ENCODE results near the gene PPP1R15A.

GRCh38 chr19:48897181-48897580, 25.0 kb downstream of the PPP1R15A start:
- TF ChIP-seq POLR2A (IDR thresholded peaks at IDR 0.05; ENCODE audit: low read depth, low read length) (no peak), SPI1 (IDR thresholded peaks at IDR 0.05; ENCODE audit: low read depth, low read length) (no peak), POLR2AphosphoS5 (IDR thresholded peaks at IDR 0.05; ENCODE audit: low read depth, low read length) (no peak), TAF1 (IDR thresholded peaks at IDR 0.05; ENCODE audit: low read depth, low read length) (no peak), PAX5 (IDR thresholded peaks at IDR 0.05; ENCODE audit: insufficient read depth, low read length, severe bottlenecking) (no peak), POU2F2 (IDR thresholded peaks at IDR 0.05; ENCODE audit: low read depth, low read length) (no peak)
